ENCODE data around the gene PIP5K1C. TPM values are rescaled to one million over a fixed set of nuclear protein-coding genes. Genes with fewer than 3 reads are reported as not detected.

PIP5K1C gene
- total and polyA plus RNA-seq, 10 donors = 6.2 to 41.9 (median 33.9) TPM

- WGBS, 5 donors = 88 to 94% (median 90%) methylated on average over 19 to 25 of the region's 25 CpGs
- Histone ChIP-seq H3K36me3 (peaks cover 0 to 40% (median 1%) of the 10 kb centered on the region in 6 donors), H3K27me3 (replicated peaks in 1 of 7) (no peaks in the 10 kb centered on the region), H3K9me3 (no peaks in the 10 kb centered on the region), H3K4me3 (no peak overlapping the region), H3K4me1 (peaks cover 0 to 71% (median 22%) of the 10 kb centered on the region in 6 donors), H3K27ac (no peak overlapping the region)
- DNase-seq = no peak
- TF ChIP-seq CTCF (IDR thresholded peaks at IDR 0.05 in 8 of 11, conservative IDR thresholded peaks at IDR 0.05 in 3 of 11) = peak; percentile 28 to 76 (median 63)
- no peak for TF ChIP-seq POLR2AphosphoS5 (IDR thresholded peaks at IDR 0.05)
- intact Hi-C loops (cut with DNase I; ENCODE audit: low total_unique reads) = no loop called here
Observed at GRCh38 chr19:3692141-3693024, 7.9 kb downstream of the PIP5K1C start.

GRCh38 chr19:3691726-3692125 is 8.5 kb downstream of the PIP5K1C start:
- H3K27ac ChIP-seq = no peak overlapping the region
- TF ChIP-seq POLR2AphosphoS5 (IDR thresholded peaks at IDR 0.05) = no peak
- TF ChIP-seq CTCF (IDR thresholded peaks at IDR 0.05 in 8 of 11, conservative IDR thresholded peaks at IDR 0.05 in 3 of 11) = no peak
- no peak for TF ChIP-seq POLR2A (IDR thresholded peaks at IDR 0.05)
- DNase-seq = no peak
- H3K9me3 ChIP-seq = no peaks in the 10 kb centered on the region
- intact Hi-C loops (cut with DNase I; ENCODE audit: low total_unique reads) = no loop called here
- no peak overlapping the region for H3K4me3 ChIP-seq
- no peaks in the 10 kb centered on the region for H3K27me3 ChIP-seq (replicated peaks in 1 of 7)
- 94 to 97% (median 96%) methylated on average over 18 of the region's 18 CpGs for WGBS, 5 donors
- peaks cover 0 to 40% (median 1%) of the 10 kb centered on the region in 6 donors for H3K36me3 ChIP-seq
- H3K4me1 ChIP-seq = peaks cover 0 to 71% (median 28%) of the 10 kb centered on the region in 6 donors

GRCh38 chr19:3691372-3691716 is 8.9 kb downstream of the PIP5K1C start:
- no peak for DNase-seq
- Histone ChIP-seq H3K9me3 (no peaks in the 10 kb centered on the region), H3K27ac (no peak overlapping the region), H3K4me3 (no peak overlapping the region), H3K36me3 (peaks cover 0 to 40% (median 1%) of the 10 kb centered on the region in 6 donors), H3K27me3 (replicated peaks in 1 of 7) (no peaks in the 10 kb centered on the region), H3K4me1 (peaks cover 0 to 74% (median 29%) of the 10 kb centered on the region in 6 donors)
- 91 to 95% (median 94%) methylated on average over 16 of the region's 16 CpGs for WGBS, 5 donors
- TF ChIP-seq CTCF (IDR thresholded peaks at IDR 0.05 in 8 of 11, conservative IDR thresholded peaks at IDR 0.05 in 3 of 11) (no peak), POLR2A (IDR thresholded peaks at IDR 0.05) (no peak), POLR2AphosphoS5 (IDR thresholded peaks at IDR 0.05) (no peak)
- intact Hi-C loops (cut with DNase I; ENCODE audit: low total_unique reads) = no loop called here

- intact Hi-C loops (cut with DNase I; ENCODE audit: low total_unique reads) = no loop called here
Observed at GRCh38 chr19:3690551-3691371, 9.5 kb downstream of the PIP5K1C start.

More at GRCh38 chr19:3690551-3691371, 9.5 kb downstream of the PIP5K1C start:
- H3K27me3 ChIP-seq (replicated peaks in 1 of 7) = no peaks in the 10 kb centered on the region
- H3K4me1 ChIP-seq = peaks cover 0 to 69% (median 29%) of the 10 kb centered on the region in 6 donors
- H3K4me3 ChIP-seq = no peak overlapping the region
- H3K36me3 ChIP-seq = peaks cover 0 to 35% (median 1%) of the 10 kb centered on the region in 6 donors
- H3K27ac ChIP-seq = no peak overlapping the region
- DNase-seq = no peak
- TF ChIP-seq POLR2AphosphoS5 (IDR thresholded peaks at IDR 0.05) = no peak
- no peak for TF ChIP-seq CTCF (IDR thresholded peaks at IDR 0.05 in 8 of 11, conservative IDR thresholded peaks at IDR 0.05 in 3 of 11)
- no peak for TF ChIP-seq POLR2A (IDR thresholded peaks at IDR 0.05)
- H3K9me3 ChIP-seq = no peaks in the 10 kb centered on the region
- WGBS, 5 donors = 84 to 88% (median 86%) methylated on average over 31 of the region's 31 CpGs
